SK-N-SH (cell line): Measurements from ENCODE around the gene PDE2A. TPM values are rescaled to one million over a fixed set of nuclear protein-coding genes. Genes with fewer than 3 reads are reported as not detected.

Experiments
- CTCF ChIA-PET: fragments of 300-600, 350-600 bp; formaldehyde crosslinking; extraction: SDS; loops from one replicate; lab custom pipeline; 2021; lab: Yijun Ruan, JAX
- POLR2A ChIA-PET: fragments of 350-600 bp; sonication (Branson Sonifier 250); formaldehyde crosslinking; extraction: SDS; loops from one replicate; lab custom pipeline; 2020; ENCODE audit warnings: antibody characterized with exemption, inconsistent platforms; lab: Yijun Ruan, JAX
- DNase-seq: peaks from one replicate; pipeline ENCODE4 v3.0.0; 2012
- H2AFZ ChIP-seq: fragments of 200-600 bp; sonication (generic); 2 replicates; pipeline ENCODE4 v1.8.1; 2016; ENCODE audit warnings: antibody characterized with exemption, mild to moderate bottlenecking, low read depth
- H3F3A ChIP-seq: fragments of 200-600 bp; sonication (generic); replicated peaks from 2 replicates; pipeline ENCODE3; 2016; ENCODE audit warnings: antibody characterized with exemption, mild to moderate bottlenecking; ENCODE audit not compliant: insufficient read depth
- H3K27ac ChIP-seq, 2 experiments: fragments of 200-500 bp in 1 of 2; fragments of 200-600 bp in 1 of 2; sonication (Bioruptor generic) in 1 of 2; sonication (generic), shearing (Covaris generic) in 1 of 2; 2 replicates each; pipeline versions ENCODE4 v1.5.1 to v1.6.1; 2014 to 2016; ENCODE audit warnings: low read depth in 2 of 2, inconsistent platforms in 1 of 2, low read length in 1 of 2, mild to moderate bottlenecking in 1 of 2, mixed read lengths in 1 of 2
- H3K27me3 ChIP-seq: fragments of 200-600 bp; sonication (generic), shearing (Covaris generic); 2 replicates; pipeline ENCODE4 v1.6.1; 2016; ENCODE audit warnings: mixed run types; ENCODE audit not compliant: insufficient read depth
- H3K36me3 ChIP-seq, 2 experiments: fragments of 200-500 bp in 1 of 2; fragments of 200-600 bp in 1 of 2; sonication (Bioruptor generic) in 1 of 2; sonication (generic) in 1 of 2; replicated peaks in 1 of 2; 2 replicates each; pipeline versions ENCODE3 to v1.5.1; 2014 to 2016; ENCODE audit warnings: low read length in 1 of 2, mild to moderate bottlenecking in 1 of 2; ENCODE audit not compliant: insufficient read depth in 2 of 2, control insufficient read depth in 1 of 2
- H3K4me1 ChIP-seq, 2 experiments: fragments of 200-500 bp in 1 of 2; fragments of 200-600 bp in 1 of 2; sonication (Bioruptor generic) in 1 of 2; sonication (generic), shearing (Covaris generic) in 1 of 2; 2 replicates each; pipeline versions ENCODE4 v1.5.1 to v1.6.1; 2014 to 2016; ENCODE audit warnings: low read depth in 1 of 2, low read length in 1 of 2, mixed run types in 1 of 2; ENCODE audit not compliant: insufficient read depth in 2 of 2, control insufficient read depth in 1 of 2
- H3K4me2 ChIP-seq: fragments of 200-600 bp; sonication (generic), shearing (Covaris generic); 2 replicates; pipeline ENCODE4 v1.6.1; 2017; ENCODE audit warnings: mixed run types
- H3K4me3 ChIP-seq, 2 experiments: fragments of 200-500 bp in 1 of 2; fragments of 200-600 bp in 1 of 2; sonication (Bioruptor generic) in 1 of 2; sonication (generic), shearing (Covaris generic) in 1 of 2; 2 replicates each; pipeline versions ENCODE4 v1.5.1 to v1.8.1; 2014 to 2016; ENCODE audit warnings: low read depth in 2 of 2, inconsistent platforms in 1 of 2, low read length in 1 of 2, mild to moderate bottlenecking in 1 of 2, mixed read lengths in 1 of 2, moderate library complexity in 1 of 2
- H3K79me2 ChIP-seq: fragments of 200-600 bp; sonication (generic); 2 replicates; pipeline ENCODE4 v1.8.1; 2017; ENCODE audit warnings: mild to moderate bottlenecking; ENCODE audit not compliant: insufficient read depth
- H3K9ac ChIP-seq: fragments of 200-600 bp; sonication (generic); 2 replicates; pipeline ENCODE4 v1.6.1; 2017; ENCODE audit warnings: mixed run types
- H3K9me2 ChIP-seq: fragments of 200-600 bp; sonication (generic); 2 replicates; pipeline ENCODE4 v1.6.1; 2017; ENCODE audit warnings: mixed run types
- H3K9me3 ChIP-seq: fragments of 200-600 bp; sonication (generic); 2 replicates; pipeline ENCODE4 v1.6.1; 2017; ENCODE audit warnings: mixed run types, mild to moderate bottlenecking, moderate library complexity
- H4K20me1 ChIP-seq: fragments of 200-600 bp; sonication (generic); 2 replicates; pipeline ENCODE4 v1.6.1; 2017; ENCODE audit warnings: mild to moderate bottlenecking, mixed run types; ENCODE audit not compliant: insufficient read depth
- EZH2phosphoT487 ChIP-seq: fragments of 200-600 bp; sonication (generic); IDR thresholded peaks from 2 replicates; pipeline ENCODE4 v1.6.1; 2017; ENCODE audit warnings: low read depth, mixed run types, mild to moderate bottlenecking, antibody characterized with exemption, moderate library complexity, borderline replicate concordance
- GABPA ChIP-seq: IDR thresholded peaks from 2 replicates; pipeline ENCODE4 v1.4.0; 2012; ENCODE audit warnings: low read depth, mild to moderate bottlenecking
- IRF3 ChIP-seq: fragments of 150-350 bp; IDR thresholded peaks from 2 replicates; pipeline ENCODE4 v1.6.1; 2016; ENCODE audit warnings: mild to moderate bottlenecking, low read depth, low read length
- JUND ChIP-seq: IDR thresholded peaks from 2 replicates; pipeline ENCODE4 v1.4.0; 2012
- MXI1 ChIP-seq: IDR thresholded peaks from 2 replicates; pipeline ENCODE4 v1.6.1; 2012; ENCODE audit warnings: mild to moderate bottlenecking, low read depth, low read length, improper control_type of control experiment
- NRF1 ChIP-seq: IDR thresholded peaks from 2 replicates; pipeline ENCODE4 v1.6.1; 2012; ENCODE audit warnings: low read depth, mild to moderate bottlenecking, low read length
- POLR2AphosphoS5 ChIP-seq: IDR thresholded peaks from 2 replicates; pipeline ENCODE4 v1.6.1; 2012; ENCODE audit warnings: low read depth, low read length
- RFX5 ChIP-seq: IDR thresholded peaks from 2 replicates; pipeline ENCODE4 v1.6.1; 2012; ENCODE audit warnings: mild to moderate bottlenecking, improper control_type of control experiment, low read length
- SIN3A ChIP-seq: IDR thresholded peaks from 2 replicates; pipeline ENCODE4 v1.6.1; 2012; ENCODE audit warnings: low read depth, mild to moderate bottlenecking, low read length, moderate library complexity, borderline replicate concordance
- SMC3 ChIP-seq: IDR thresholded peaks from 2 replicates; pipeline ENCODE4 v1.6.1; 2012; ENCODE audit warnings: low read depth, low read length, improper control_type of control experiment
- TAF1 ChIP-seq: IDR thresholded peaks from 2 replicates; pipeline ENCODE4 v1.6.1; 2012; ENCODE audit warnings: low read depth, mild to moderate bottlenecking, low read length, moderate library complexity, borderline replicate concordance
- TCF12 ChIP-seq: IDR thresholded peaks from 2 replicates; pipeline ENCODE4 v1.4.0; 2012
- TEAD4 ChIP-seq: IDR thresholded peaks from 2 replicates; pipeline ENCODE4 v1.4.0; 2012; ENCODE audit warnings: mild to moderate bottlenecking, borderline replicate concordance; ENCODE audit not compliant: insufficient read depth
- YY1 ChIP-seq: IDR thresholded peaks from 2 replicates; pipeline ENCODE4 v1.4.0; 2012; ENCODE audit warnings: low read depth, mild to moderate bottlenecking
- WGBS: methylation state at CpG from one replicate; pipeline ENCODE4 v1.1.6; 2017; ENCODE audit warnings: low lambda C conversion rate; 5-methylcytosine and 5-hydroxymethylcytosine counted together
- polyA plus RNA-seq, 3 experiments: library from polyadenylated mRNA; depleted of rRNA; stranded (reverse); fragments of >200 nt; gene quantifications; 2 replicates each; pipeline ENCODE4 v1.2.3, GENCODE V29; 2012
- TF ChIP-seq, protein P1 (sequence below): IDR thresholded peaks from 2 replicates; pipeline ENCODE4; 2012
- TF ChIP-seq, protein P2 (sequence below): IDR thresholded peaks from 2 replicates; pipeline ENCODE4 v1.4.0; 2012; ENCODE audit warnings: low read depth, borderline replicate concordance

PDE2A gene
- polyA plus RNA-seq, 1 of the 3 experiments (the other 2 are of a cell fraction), result 0.43 TPM

DNA sequence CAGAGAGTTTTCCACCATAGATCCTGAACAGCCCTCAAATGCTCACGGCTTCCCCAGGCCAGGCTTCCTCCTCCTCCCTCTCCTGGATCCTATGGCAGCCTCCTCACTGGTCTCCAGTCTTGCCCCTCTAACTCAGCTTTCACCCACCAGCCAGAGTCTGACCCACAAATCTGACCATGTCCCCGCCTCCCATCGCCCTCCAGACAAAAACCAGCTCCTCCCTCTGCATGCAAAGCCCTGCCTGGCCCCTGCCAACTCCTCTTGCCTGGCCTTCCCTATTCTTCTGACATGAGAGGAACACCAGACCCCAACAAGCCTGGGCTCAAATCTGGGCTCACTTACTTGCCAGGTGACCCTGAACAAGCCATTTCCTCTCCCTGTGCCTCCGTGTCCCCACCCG lies 32.4 kb upstream of the PDE2A start:
- Histone ChIP-seq H3K79me2 (no peaks in the 10 kb centered on the region), H3F3A (no peaks in the 10 kb centered on the region), H3K4me2 (no peak overlapping the region), H2AFZ (no peak overlapping the region), H3K9me3 (no peaks in the 10 kb centered on the region), H3K4me1 (peaks cover 0 to 12% of the 10 kb centered on the region in 2 experiments; a peak in 1 of 4 replicates), H3K36me3 (peaks cover 7 to 39% of the 10 kb centered on the region in 2 experiments), H3K27ac (no peak overlapping the region), H3K4me3 (no peak overlapping the region), H3K9me2 (no peaks in the 10 kb centered on the region), H3K27me3 (no peaks in the 10 kb centered on the region), H4K20me1 (no peaks in the 10 kb centered on the region), H3K9ac (no peak overlapping the region)
- ChIA-PET POLR2A (no interaction called here), CTCF (interaction anchor here (0.9 to 1.5 kb wide), 3 partner anchors 22 to 235 kb away, joined by 3 to 7 read pairs (median 3); no protein-coding TSS in a partner anchor)
- DNase-seq, result no peak
- WGBS, result 96% methylated on average over 5 of the region's 5 CpGs
- TF ChIP-seq POLR2AphosphoS5 (no peak), NRF1 (no peak)

DNA sequence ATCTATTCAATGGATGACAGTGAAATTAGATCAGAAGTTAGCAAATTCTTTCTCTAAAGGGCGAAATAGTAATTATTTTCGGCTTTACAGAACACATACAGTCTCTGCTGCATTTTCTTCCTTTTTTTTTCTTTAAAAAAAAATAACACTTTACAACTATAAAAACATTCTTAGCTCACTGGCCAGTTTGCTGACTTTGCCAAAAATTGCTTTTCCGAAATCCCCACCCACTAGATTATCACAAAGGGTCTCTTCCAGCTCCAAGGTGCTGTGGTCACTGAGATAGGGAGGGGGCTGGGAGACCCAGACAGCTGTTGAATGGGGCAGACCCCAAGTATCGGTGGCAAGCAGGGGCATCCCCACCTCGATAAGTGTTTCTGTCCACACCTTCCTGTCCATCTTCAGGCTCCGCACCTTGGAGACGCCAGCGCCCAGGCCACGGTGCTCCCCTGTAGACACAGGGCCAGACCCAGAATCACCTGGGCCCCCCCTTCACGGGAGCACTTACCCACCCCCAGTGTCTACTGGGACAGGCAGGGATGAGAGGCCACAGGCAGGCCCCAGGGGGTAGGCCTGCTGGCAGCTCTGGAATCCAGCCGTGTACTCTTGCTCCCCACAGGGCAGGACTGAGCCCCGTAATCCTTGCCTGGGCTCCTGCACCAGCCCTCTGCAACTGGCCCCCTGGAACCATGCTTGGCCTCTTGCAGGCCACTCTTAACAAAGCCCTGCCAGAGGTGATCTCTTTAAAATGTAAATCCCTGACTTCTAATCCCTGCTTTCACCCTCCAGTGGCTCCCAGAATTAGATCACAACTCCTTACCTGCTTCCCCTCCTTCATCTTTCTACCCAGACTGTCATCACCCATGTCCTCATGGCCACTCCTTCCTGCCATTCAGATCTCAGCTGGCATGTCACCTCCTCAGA lies 31.5 kb upstream of the PDE2A start:
- no peak overlapping the region for H3K4me2 ChIP-seq
- peaks cover 0 to 12% of the 10 kb centered on the region in 2 experiments; a peak in 1 of 4 replicates for H3K4me1 ChIP-seq
- H3K27ac ChIP-seq, result no peak overlapping the region
- no peaks in the 10 kb centered on the region for H4K20me1 ChIP-seq
- H3F3A ChIP-seq, result no peaks in the 10 kb centered on the region
- CTCF ChIA-PET, result interaction anchor here (0.9 to 1.5 kb wide), 3 partner anchors 22 to 234 kb away, joined by 3 to 7 read pairs (median 3); no protein-coding TSS in a partner anchor
- no peak overlapping the region for H2AFZ ChIP-seq
- H3K79me2 ChIP-seq, result no peaks in the 10 kb centered on the region
- no peak overlapping the region for H3K9ac ChIP-seq
- H3K4me3 ChIP-seq, result no peak overlapping the region
- WGBS, result 94% methylated on average over 11 of the region's 12 CpGs
- TF ChIP-seq SMC3 (no peak), SIN3A (no peak), EZH2phosphoT487 (no peak)
- TF ChIP-seq, protein P1, sequence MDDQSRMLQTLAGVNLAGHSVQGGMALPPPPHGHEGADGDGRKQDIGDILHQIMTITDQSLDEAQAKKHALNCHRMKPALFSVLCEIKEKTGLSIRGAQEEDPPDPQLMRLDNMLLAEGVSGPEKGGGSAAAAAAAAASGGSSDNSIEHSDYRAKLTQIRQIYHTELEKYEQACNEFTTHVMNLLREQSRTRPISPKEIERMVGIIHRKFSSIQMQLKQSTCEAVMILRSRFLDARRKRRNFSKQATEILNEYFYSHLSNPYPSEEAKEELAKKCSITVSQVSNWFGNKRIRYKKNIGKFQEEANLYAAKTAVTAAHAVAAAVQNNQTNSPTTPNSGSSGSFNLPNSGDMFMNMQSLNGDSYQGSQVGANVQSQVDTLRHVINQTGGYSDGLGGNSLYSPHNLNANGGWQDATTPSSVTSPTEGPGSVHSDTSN, result no peak
- peaks cover 7 to 37% of the 10 kb centered on the region in 2 experiments for H3K36me3 ChIP-seq
- POLR2A ChIA-PET, result no interaction called here
- no peaks in the 10 kb centered on the region for H3K9me3 ChIP-seq
- H3K9me2 ChIP-seq, result no peaks in the 10 kb centered on the region
- no peak for DNase-seq
- H3K27me3 ChIP-seq, result no peaks in the 10 kb centered on the region

DNA sequence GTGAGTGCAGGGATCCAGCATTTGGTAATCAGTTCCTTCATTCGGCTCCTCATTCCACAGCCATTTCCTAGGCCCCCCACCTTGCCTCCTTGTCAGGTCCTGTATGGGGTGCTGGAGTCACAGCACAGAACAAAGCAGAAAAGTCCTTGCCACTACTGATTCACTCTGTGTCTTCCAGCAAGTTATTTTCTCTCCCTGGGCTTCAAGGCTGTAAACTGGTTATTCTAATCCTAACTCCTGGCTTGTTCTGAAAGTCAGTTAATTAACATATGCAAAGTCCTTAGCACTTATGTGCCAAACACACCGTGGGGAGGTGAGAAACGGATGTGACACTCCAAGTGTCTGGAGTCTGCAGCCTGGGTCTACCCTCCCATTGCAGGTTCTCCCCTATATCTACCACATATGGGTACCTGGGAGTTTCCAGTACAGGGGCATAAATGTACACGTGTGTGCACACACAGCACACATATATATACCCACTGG lies 30.6 kb upstream of the PDE2A start:
- no peak for DNase-seq
- Histone ChIP-seq H3K9me2 (no peaks in the 10 kb centered on the region), H3F3A (no peaks in the 10 kb centered on the region), H3K9me3 (no peaks in the 10 kb centered on the region), H3K4me3 (no peak overlapping the region), H3K36me3 (peaks cover 7 to 40% of the 10 kb centered on the region in 2 experiments), H3K79me2 (no peaks in the 10 kb centered on the region), H3K27me3 (no peaks in the 10 kb centered on the region), H4K20me1 (no peaks in the 10 kb centered on the region), H3K4me1 (peaks cover 0 to 12% of the 10 kb centered on the region in 2 experiments; a peak in 1 of 4 replicates), H3K4me2 (no peak overlapping the region), H3K9ac (no peak overlapping the region), H3K27ac (no peak overlapping the region; a peak in 1 of 4 replicates), H2AFZ (no peak overlapping the region)
- CTCF ChIA-PET, result interaction anchor here (1.3 kb wide), 1 partner anchor 16 kb away, joined by 3 read pairs; no protein-coding TSS in a partner anchor
- 92% methylated on average over 4 of the region's 4 CpGs for WGBS
- POLR2A ChIA-PET, result no interaction called here
- TF ChIP-seq RFX5 (no peak), TAF1 (no peak), JUND (no peak), GABPA (no peak), TEAD4 (no peak), TCF12 (no peak), SMC3 (no peak), POLR2AphosphoS5 (no peak), IRF3 (no peak), YY1 (no peak), MXI1 (no peak)
- TF ChIP-seq, protein P2, sequence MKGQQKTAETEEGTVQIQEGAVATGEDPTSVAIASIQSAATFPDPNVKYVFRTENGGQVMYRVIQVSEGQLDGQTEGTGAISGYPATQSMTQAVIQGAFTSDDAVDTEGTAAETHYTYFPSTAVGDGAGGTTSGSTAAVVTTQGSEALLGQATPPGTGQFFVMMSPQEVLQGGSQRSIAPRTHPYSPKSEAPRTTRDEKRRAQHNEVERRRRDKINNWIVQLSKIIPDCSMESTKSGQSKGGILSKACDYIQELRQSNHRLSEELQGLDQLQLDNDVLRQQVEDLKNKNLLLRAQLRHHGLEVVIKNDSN, result no peak
